ENCODE measurements around the gene PRTN3. TPM values are rescaled to one million over a fixed set of nuclear protein-coding genes. Genes with fewer than 3 reads are reported as not detected.
"Not testable (repeated sequence)": the region's sequence is repeated elsewhere in the genome, so short reads cannot be mapped to it uniquely, and the experiment has no call there.

PRTN3 gene
- total and polyA plus RNA-seq, 12 donors = 0.20 to 0.40 (median 0.33) TPM; not detected in 8

- Histone ChIP-seq H3K4me1 (replicated peaks in 1 of 2) (peaks cover 6 to 8% of the 10 kb centered on the region in 2 donors), H3K27me3 (no peaks in the 10 kb centered on the region), H3K9me3 (replicated peaks in 1 of 3) (no peaks in the 10 kb centered on the region), H3K36me3 (replicated peaks in 1 of 2) (peaks cover 0 to 37% of the 10 kb centered on the region in 2 donors), H3K27ac (no peak overlapping the region), H3K4me3 (no peak overlapping the region)
- intact Hi-C loops (cut with DNase I) = no loop called here
- 83 to 93% (median 91%) methylated on average over 8 to 26 of the region's 26 CpGs for WGBS, 4 donors
- no peak for TF ChIP-seq POLR2A (IDR thresholded peaks at IDR 0.05)
- TF ChIP-seq CTCF (IDR thresholded peaks at IDR 0.05) = no peak
- DNase-seq = no peak
These were observed 49.0 kb downstream of the PRTN3 start for GRCh38 chr19:889662-890295.

- peaks cover 0 to 27% of the 10 kb centered on the region in 2 donors for H3K36me3 ChIP-seq (replicated peaks in 1 of 2)
- H3K4me3 ChIP-seq = no peak overlapping the region
- no peak for TF ChIP-seq CTCF (IDR thresholded peaks at IDR 0.05)
- TF ChIP-seq POLR2A (IDR thresholded peaks at IDR 0.05) = no peak
- H3K27me3 ChIP-seq = no peaks in the 10 kb centered on the region
- H3K9me3 ChIP-seq (replicated peaks in 1 of 3) = no peaks in the 10 kb centered on the region
- intact Hi-C loops (cut with DNase I) = no loop called here
- H3K4me1 ChIP-seq (replicated peaks in 1 of 2) = peaks cover 6 to 8% of the 10 kb centered on the region in 2 donors
- DNase-seq = no peak
- 90 to 93% (median 91%) methylated on average over 15 to 18 of the region's 18 CpGs for WGBS, 4 donors
- H3K27ac ChIP-seq = no peak overlapping the region
These were observed 50.0 kb downstream of the PRTN3 start for GRCh38 chr19:890831-891230.

- DNase-seq; H3K9me3 ChIP-seq (replicated peaks in 1 of 3); H3K27ac ChIP-seq; intact Hi-C loops (cut with DNase I); H3K4me1 ChIP-seq (replicated peaks in 1 of 2); H3K27me3 ChIP-seq: not testable (repeated sequence)
- H3K4me3 ChIP-seq = peak overlapping the region in 1 of 4 donors; percentile 99
- 70 to 84% (median 79%) methylated on average over 17 to 45 of the region's 50 CpGs for WGBS, 4 donors
- peaks cover 0 to 20% of the 10 kb centered on the region in 2 donors for H3K36me3 ChIP-seq (replicated peaks in 1 of 2)
These were observed 50.8 kb downstream of the PRTN3 start for GRCh38 chr19:891421-892200.

- Histone ChIP-seq H3K36me3 (replicated peaks in 1 of 2) (peaks cover 0 to 21% of the 10 kb centered on the region in 2 donors), H3K27ac (peak overlapping the region in 4 of 5 donors; percentile 82 to 91 (median 88)), H3K9me3 (replicated peaks in 1 of 3) (no peaks in the 10 kb centered on the region), H3K27me3 (no peaks in the 10 kb centered on the region), H3K4me1 (replicated peaks in 1 of 2) (peaks cover 6 to 8% of the 10 kb centered on the region in 2 donors), H3K4me3 (peak overlapping the region; percentile 32 to 99 (median 63))
- DNase-seq = no peak
- intact Hi-C loops (cut with DNase I) = no loop called here
- 5 to 10% (median 5%) methylated on average over 10 to 26 of the region's 27 CpGs for WGBS, 4 donors
- TF ChIP-seq POLR2A (IDR thresholded peaks at IDR 0.05) (no peak), CTCF (IDR thresholded peaks at IDR 0.05) (no peak)
These were observed 51.6 kb downstream of the PRTN3 start for GRCh38 chr19:892243-892893.

All from adrenal gland (tissue), 12 donors.